K562 (cell line): ENCODE data around the gene KCNJ10. TPM values are rescaled to one million over a fixed set of nuclear protein-coding genes. Genes with fewer than 3 reads are reported as not detected.

Experiments used
- ATAC-seq: fragments of 200-7000 bp; cut with Tn5 transposase; 3 replicates; pipeline ENCODE4 v1.9.1; 2020; ENCODE audit warnings: moderate library complexity
- BruUV-seq: library from RNA; stranded (reverse); fragments of 400-500 nt; replicated peaks from 2 replicates; lab custom pipeline; 2021; lab: Mats Ljungman, UMichigan
- CTCF ChIA-PET: fragments of 300-600 bp; formaldehyde crosslinking; extraction: SDS; loops from one replicate; lab custom pipeline; 2021; ENCODE audit warnings: low intra/inter-chr PET ratio; lab: Yijun Ruan, JAX
- POLR2A ChIA-PET: fragments of 300-600, 350-650 bp; sonication (Branson Sonifier 250); formaldehyde crosslinking; extraction: SDS; loops from one replicate; lab custom pipeline; 2021; ENCODE audit warnings: antibody characterized with exemption, inconsistent platforms; lab: Yijun Ruan, JAX
- DNase-seq, 4 experiments: peaks; one replicate each; pipeline versions ENCODE4 v3.0.0 to v3.0.0-alpha.2; 2011 to 2018; ENCODE audit warnings: low spot score in 3 of 4, mixed read lengths in 3 of 4; ENCODE audit errors: extremely low read depth in 1 of 4
- FAIRE-seq: peaks from 2 replicates; lab custom pipeline; 2011; peaks lifted over from hg19 to GRCh38; lab: Jason Lieb, UNC
- H2AFZ ChIP-seq: 2 replicates; pipeline ENCODE4 v1.6.0; 2011; ENCODE audit warnings: low read depth, low read length, control low read depth, inconsistent platforms
- H3K27ac ChIP-seq: fragments of 200-600 bp; 3 replicates; pipeline ENCODE4 v1.8.0; 2011; ENCODE audit warnings: low read depth, mild to moderate bottlenecking, control low read depth, inconsistent platforms, low read length, moderate library complexity, mixed read lengths; ENCODE audit errors: extremely low read depth
- H3K27me3 ChIP-seq, 2 experiments: fragments of 300-600 bp in 1 of 2; 2 replicates in 1 of 2; 3 replicates in 1 of 2; pipeline versions ENCODE4 v1.6.0 to v1.8.0; 2011; ENCODE audit warnings: inconsistent platforms in 2 of 2, low read length in 2 of 2, mild to moderate bottlenecking in 1 of 2, mixed read lengths in 1 of 2, moderate library complexity in 1 of 2; ENCODE audit not compliant: control insufficient read depth in 2 of 2, insufficient read depth in 2 of 2
- H3K36me3 ChIP-seq: fragments of 300-600 bp; 3 replicates; pipeline ENCODE4 v1.8.0; 2011; ENCODE audit warnings: mild to moderate bottlenecking, low read length, inconsistent platforms; ENCODE audit not compliant: control insufficient read depth, insufficient read depth
- H3K4me1 ChIP-seq, 2 experiments: fragments of 200-600 bp in 1 of 2; replicated peaks in 1 of 2; 2 replicates in 1 of 2; 3 replicates in 1 of 2; pipeline versions ENCODE4 v1.5.1 to v1.8.0; 2011; ENCODE audit warnings: inconsistent platforms in 2 of 2, low read length in 2 of 2, mild to moderate bottlenecking in 1 of 2, mixed read lengths in 1 of 2, moderate library complexity in 1 of 2; ENCODE audit not compliant: control insufficient read depth in 2 of 2, insufficient read depth in 2 of 2
- H3K4me2 ChIP-seq: 2 replicates; pipeline ENCODE4 v1.6.1; 2011; ENCODE audit warnings: low read length, control low read depth, inconsistent platforms, mixed read lengths; ENCODE audit not compliant: insufficient read depth
- H3K4me3 ChIP-seq: fragments of 200-600 bp; sonication (generic), shearing (Covaris generic); 2 replicates; pipeline ENCODE4 v1.5.1; 2016; ENCODE audit warnings: control low read depth, inconsistent platforms
- H3K79me2 ChIP-seq: fragments of 200-600 bp; 3 replicates; pipeline ENCODE4 v1.8.0; 2011; ENCODE audit warnings: low read length, inconsistent platforms; ENCODE audit not compliant: control insufficient read depth, insufficient read depth
- H3K9ac ChIP-seq, 2 experiments: 2 replicates each; pipeline versions ENCODE4 v1.6.0 to v1.6.1; 2011; ENCODE audit warnings: low read depth in 2 of 2, low read length in 2 of 2, control low read depth in 1 of 2, inconsistent platforms in 1 of 2, mild to moderate bottlenecking in 1 of 2, mixed read lengths in 1 of 2; ENCODE audit not compliant: insufficient read depth in 1 of 2
- H3K9me1 ChIP-seq: one replicate; pipeline ENCODE4 v1.6.0; 2011; ENCODE audit warnings: inconsistent platforms, mild to moderate bottlenecking, low read length, moderate library complexity; ENCODE audit not compliant: control insufficient read depth, insufficient read depth
- H3K9me3 ChIP-seq: replicated peaks from 2 replicates; pipeline ENCODE4 v1.5.1; 2011; ENCODE audit warnings: low read depth, low read length, inconsistent platforms; ENCODE audit not compliant: control insufficient read depth, insufficient read depth
- H4K20me1 ChIP-seq: replicated peaks from 2 replicates; pipeline ENCODE4 v1.6.1; 2011; ENCODE audit warnings: low read length, inconsistent platforms, mixed read lengths; ENCODE audit not compliant: control insufficient read depth, insufficient read depth
- BRD9 ChIP-seq: fragments of 450-650 bp; IDR thresholded peaks from 2 replicates; pipeline ENCODE4 v1.6.1; 2018; ENCODE audit warnings: low read depth; ENCODE audit not compliant: partially characterized antibody
- CAMTA2 ChIP-seq: fragments of 250-450 bp; sonication (Bioruptor Pico); conservative IDR thresholded peaks from 2 replicates; pipeline ENCODE4 v1.5.1; 2022
- ERF ChIP-seq: fragments of 450-650 bp; formaldehyde crosslinking; IDR thresholded peaks from 2 replicates; pipeline ENCODE4 v1.4.0; 2020; ENCODE audit warnings: mild to moderate bottlenecking, mixed read lengths
- GABPA ChIP-seq: fragments of 200-800 bp; sonication (Bioruptor generic); conservative IDR thresholded peaks from 2 replicates; pipeline ENCODE4 v1.6.1; 2016; ENCODE audit warnings: low read depth, missing genetic modification characterization, missing compliant biosample characterization
- GTF2A2 ChIP-seq: IDR thresholded peaks from 2 replicates; pipeline ENCODE4 v1.6.1; 2016; ENCODE audit warnings: mild to moderate bottlenecking, missing genetic modification characterization, missing compliant biosample characterization
- MEIS2 ChIP-seq: fragments of 450-650 bp; IDR thresholded peaks from 2 replicates; pipeline ENCODE4 v1.6.1; 2014; ENCODE audit warnings: mild to moderate bottlenecking; ENCODE audit not compliant: partially characterized antibody
- NR2C2 ChIP-seq, 2 experiments: fragments of 200-800 bp in 1 of 2; sonication (Bioruptor generic) in 1 of 2; sonication (generic) in 1 of 2; formaldehyde crosslinking in 1 of 2; IDR thresholded peaks; 2 replicates each; pipeline versions ENCODE4 v1.6.1 to v1.8.0; 2016 to 2022; ENCODE audit warnings: mild to moderate bottlenecking in 1 of 2, missing compliant biosample characterization in 1 of 2, missing genetic modification characterization in 1 of 2, missing genetic modification reagents in 1 of 2
- PBX2 ChIP-seq, 2 experiments: IDR thresholded peaks in 1 of 2; conservative IDR thresholded peaks in 1 of 2; 2 replicates each; pipeline ENCODE4 v1.6.1; 2016; ENCODE audit warnings: low read depth in 2 of 2, mild to moderate bottlenecking in 1 of 2, missing compliant biosample characterization in 1 of 2, missing genetic modification characterization in 1 of 2, moderate library complexity in 1 of 2
- PKNOX1 ChIP-seq: fragments of 450-650 bp; IDR thresholded peaks from 2 replicates; pipeline ENCODE4 v1.6.1; 2016
- POLR2B ChIP-seq: fragments of 450-650 bp; IDR thresholded peaks from 2 replicates; pipeline ENCODE4 v1.6.1; 2018; ENCODE audit warnings: low read depth; ENCODE audit not compliant: partially characterized antibody
- PURB ChIP-seq: sonication (generic); formaldehyde crosslinking; IDR thresholded peaks from 2 replicates; pipeline ENCODE4 v1.9.0; 2021; ENCODE audit warnings: low read depth, mild to moderate bottlenecking, missing genetic modification reagents
- YY1 ChIP-seq, 3 experiments: IDR thresholded peaks; 2 replicates each; pipeline ENCODE4 v1.6.1; 2011; ENCODE audit warnings: low read length in 2 of 3, mild to moderate bottlenecking in 2 of 3, moderate library complexity in 2 of 3, borderline replicate concordance in 1 of 3, control low read depth in 1 of 3, low read depth in 1 of 3; ENCODE audit not compliant: insufficient read depth in 3 of 3, insufficient replicate concordance in 2 of 3, control insufficient read depth in 1 of 3, insufficient read length in 1 of 3; ENCODE audit errors: extremely low read depth in 1 of 3
- ZNF165 ChIP-seq: fragments of 250-450 bp; sonication (Bioruptor Pico); IDR thresholded peaks from 2 replicates; pipeline ENCODE4 v1.4.0; 2020; ENCODE audit warnings: borderline replicate concordance
- ZNF696 ChIP-seq: fragments of 250-450 bp; sonication (Bioruptor Pico); conservative IDR thresholded peaks from 2 replicates; pipeline ENCODE4 v1.4.0; 2020; ENCODE audit warnings: mild to moderate bottlenecking, moderate library complexity
- ZNF764 ChIP-seq: fragments of 250-450 bp; sonication (Bioruptor Pico); IDR thresholded peaks from 2 replicates; pipeline ENCODE4 v1.4.0; 2020; ENCODE audit warnings: low read depth, mild to moderate bottlenecking, moderate library complexity
- ZNF766 ChIP-seq: fragments of 200-800 bp; sonication (Bioruptor generic); conservative IDR thresholded peaks from 2 replicates; pipeline ENCODE4 v1.6.1; 2016; ENCODE audit warnings: missing genetic modification characterization, missing compliant biosample characterization
- WGBS: fragments of 100-300 bp; shearing (Covaris generic); methylation state at CpG from one replicate; pipeline ENCODE4 v1.1.6; 2016; ENCODE audit warnings: low coverage, mixed read lengths; ENCODE audit not compliant: insufficient coverage; ENCODE audit errors: missing lambda C conversion rate; 5-methylcytosine and 5-hydroxymethylcytosine counted together
- in situ Hi-C: fragments of 300-500 bp; cut with MboI; formaldehyde crosslinking; loops from 4 replicates; pipeline ENCODE4 v1.15.0; 2018; ENCODE audit warnings: inconsistent platforms, mixed read lengths
- intact Hi-C: fragments of 100-400 bp; cut with micrococcal nuclease; formaldehyde crosslinking; loops from 2 replicates; pipeline ENCODE4 v1.14.2; 2022
- polyA plus RNA-seq, 8 experiments: library from polyadenylated mRNA; depleted of rRNA in 4 of 8; stranded (reverse) in 5 of 8; unstranded in 3 of 8; fragments of >200 nt; fragmentation: Nextera tagmentation in 2 of 8; fragmentation: Illumina TruSeq in 1 of 8; extraction: Ambion mirVana in 2 of 8; extraction: Trizol in 1 of 8; gene quantifications; 2 replicates each; pipeline versions ENCODE4 v1.2.1 to v1.2.3, GENCODE V29; 2011 to 2014; ENCODE audit warnings: inconsistent platforms in 1 of 8, missing spikeins in 1 of 8
- total RNA-seq, 7 experiments: library from RNA; depleted of rRNA in 6 of 7; stranded (reverse); fragments of >200 nt in 6 of 7; fragmentation: Illumina TruSeq in 2 of 7; extraction: Trizol in 2 of 7; gene quantifications; 2 replicates each; pipeline versions ENCODE4 v1.2.1 to v1.2.3, GENCODE V29; 2011 to 2021; ENCODE audit warnings: low replicate concordance in 1 of 7

Gene KCNJ10
- total and polyA plus RNA-seq, 9 of the 15 experiments (the other 6 are each of a cell fraction or from before 2014, with no cell fraction given), result 0.06 to 0.11 TPM; not detected in 7

GRCh38 chr1:160052936-160053335 lies 17.0 kb downstream of the KCNJ10 start:
- Histone ChIP-seq H2AFZ (no peak overlapping the region), H4K20me1 (no peaks in the 10 kb centered on the region), H3K9ac (no peak overlapping the region), H3K4me2 (no peak overlapping the region), H3K9me3 (no peaks in the 10 kb centered on the region), H3K9me1 (peaks cover 2% of the 10 kb centered on the region), H3K79me2 (no peaks in the 10 kb centered on the region), H3K27ac (no peak overlapping the region), H3K4me1 (peaks cover 0 to 2% of the 10 kb centered on the region in 2 experiments; a peak in 2 of 5 replicates), H3K27me3 (peaks cover 20 to 54% of the 10 kb centered on the region in 2 experiments), H3K4me3 (no peak overlapping the region), H3K36me3 (no peaks in the 10 kb centered on the region)
- TF ChIP-seq CAMTA2 (CRISPR knock-in tag), result no peak
- TF ChIP-seq MEIS2, result peak; percentile 77
- peak; percentile 57; the same call in 1 of the 2 replicates for TF ChIP-seq PKNOX1
- 0 out of 2 replicates have a peak, but pooled peaks have one; percentile 46 for TF ChIP-seq ZNF766 (CRISPR knock-in tag)
- TF ChIP-seq BRD9, result no peak
- TF ChIP-seq ZNF764 (CRISPR knock-in tag), result no peak
- no peak for TF ChIP-seq PBX2 (CRISPR knock-in tag; IDR thresholded peaks at IDR 0.05; ENCODE audit: low read depth)
- TF ChIP-seq PBX2 (tag; conservative IDR thresholded peaks at IDR 0.05; ENCODE audit: low read depth), result peak; percentile 63; the same call in 1 of the 2 replicates
- no peak for TF ChIP-seq ERF (CRISPR knock-in tag)
- no peak for TF ChIP-seq POLR2B
- no peak for TF ChIP-seq ZNF165
- TF ChIP-seq GABPA (tag), result peak; percentile 51
- no peak for TF ChIP-seq ZNF696 (CRISPR knock-in tag)
- no peak for TF ChIP-seq NR2C2 (CRISPR knock-in tag; IDR thresholded peaks at IDR 0.05)
- TF ChIP-seq NR2C2 (tag; IDR thresholded peaks at IDR 0.05), result peak; percentile 33; the same call in 1 of the 2 replicates
- no peak for TF ChIP-seq PURB (CRISPR knock-in tag)
- TF ChIP-seq YY1 (IDR thresholded peaks at IDR 0.05; ENCODE audit: borderline replicate concordance in 1 of 3, control insufficient read depth in 1 of 3, extremely low read depth in 1 of 3, insufficient read depth in 3 of 3, insufficient read length in 1 of 3, insufficient replicate concordance in 2 of 3, low read depth in 1 of 3, low read length in 2 of 3), result no peak
- no peak for TF ChIP-seq GTF2A2 (tag)
- DNase-seq (no peak), FAIRE-seq (no peak), ATAC-seq (peak; percentile 49)
- 0% methylated on average over 6 of the region's 6 CpGs for WGBS
- intact Hi-C loops, result no loop called here
- in situ Hi-C loops, result no loop called here
- no TSS peak for BruUV-seq
- POLR2A ChIA-PET, result interaction anchor here (0.9 kb wide), 1 partner anchor 20 kb away, joined by 3 read pairs; no protein-coding TSS in a partner anchor
- CTCF ChIA-PET, result no interaction called here
